Measurements from ENCODE around the gene THOP1. TPM values are rescaled to one million over a fixed set of nuclear protein-coding genes. Genes with fewer than 3 reads are reported as not detected.

THOP1 gene
- total and polyA plus RNA-seq, 10 of the 15 experiments (the other 5 are each of a cell fraction or from before 2014, with no cell fraction given), result 1.9 to 270 (median 169) TPM

DNA sequence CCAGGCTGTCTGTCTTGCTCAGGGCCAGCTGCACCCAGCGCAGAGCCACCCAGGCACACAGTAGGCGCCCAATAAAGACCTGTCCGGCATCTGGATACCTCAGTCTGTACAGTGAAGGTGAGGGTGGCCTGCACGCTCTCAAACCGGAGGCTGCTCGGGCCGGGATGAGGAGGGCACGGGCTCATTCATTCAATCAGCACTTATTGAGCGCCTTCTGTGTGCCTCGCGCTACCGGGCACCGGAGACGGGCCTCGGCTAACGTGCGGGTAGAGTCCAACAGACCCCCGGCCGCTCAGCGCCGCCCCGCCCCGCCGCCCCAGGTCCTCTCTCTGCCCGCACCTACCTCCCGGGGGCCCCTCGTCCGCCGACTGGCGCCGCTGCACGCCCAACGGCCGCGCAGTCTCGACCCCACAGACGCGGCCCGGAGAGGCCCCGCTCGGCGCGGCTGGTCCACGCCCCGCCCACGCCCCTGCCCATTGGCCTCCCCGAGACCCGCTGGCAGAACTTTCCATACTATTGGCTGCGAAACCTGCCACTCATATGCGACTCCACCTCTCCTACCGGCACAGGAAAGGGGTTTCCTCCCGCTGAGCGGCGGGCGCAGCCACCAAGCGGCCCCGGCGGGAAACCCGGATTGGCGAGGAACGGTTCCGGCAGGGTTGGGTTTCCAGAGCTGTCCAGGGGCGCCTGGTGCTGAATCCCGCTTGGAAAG lies 45.5 kb upstream of the THOP1 start, which contains the start of gene SLC39A3 (continued):
- TF ChIP-seq, protein P1, sequence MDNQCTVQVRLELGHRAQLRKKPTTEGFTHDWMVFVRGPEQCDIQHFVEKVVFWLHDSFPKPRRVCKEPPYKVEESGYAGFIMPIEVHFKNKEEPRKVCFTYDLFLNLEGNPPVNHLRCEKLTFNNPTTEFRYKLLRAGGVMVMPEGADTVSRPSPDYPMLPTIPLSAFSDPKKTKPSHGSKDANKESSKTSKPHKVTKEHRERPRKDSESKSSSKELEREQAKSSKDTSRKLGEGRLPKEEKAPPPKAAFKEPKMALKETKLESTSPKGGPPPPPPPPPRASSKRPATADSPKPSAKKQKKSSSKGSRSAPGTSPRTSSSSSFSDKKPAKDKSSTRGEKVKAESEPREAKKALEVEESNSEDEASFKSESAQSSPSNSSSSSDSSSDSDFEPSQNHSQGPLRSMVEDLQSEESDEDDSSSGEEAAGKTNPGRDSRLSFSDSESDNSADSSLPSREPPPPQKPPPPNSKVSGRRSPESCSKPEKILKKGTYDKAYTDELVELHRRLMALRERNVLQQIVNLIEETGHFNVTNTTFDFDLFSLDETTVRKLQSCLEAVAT (IDR thresholded peaks at IDR 0.05), result no peak
- 0 out of 2 replicates have a peak, but pooled peaks have one; percentile 17 for TF ChIP-seq BRCA1 (IDR thresholded peaks at IDR 0.05; ENCODE audit: low read depth, low read length)
- TF ChIP-seq, protein P2, sequence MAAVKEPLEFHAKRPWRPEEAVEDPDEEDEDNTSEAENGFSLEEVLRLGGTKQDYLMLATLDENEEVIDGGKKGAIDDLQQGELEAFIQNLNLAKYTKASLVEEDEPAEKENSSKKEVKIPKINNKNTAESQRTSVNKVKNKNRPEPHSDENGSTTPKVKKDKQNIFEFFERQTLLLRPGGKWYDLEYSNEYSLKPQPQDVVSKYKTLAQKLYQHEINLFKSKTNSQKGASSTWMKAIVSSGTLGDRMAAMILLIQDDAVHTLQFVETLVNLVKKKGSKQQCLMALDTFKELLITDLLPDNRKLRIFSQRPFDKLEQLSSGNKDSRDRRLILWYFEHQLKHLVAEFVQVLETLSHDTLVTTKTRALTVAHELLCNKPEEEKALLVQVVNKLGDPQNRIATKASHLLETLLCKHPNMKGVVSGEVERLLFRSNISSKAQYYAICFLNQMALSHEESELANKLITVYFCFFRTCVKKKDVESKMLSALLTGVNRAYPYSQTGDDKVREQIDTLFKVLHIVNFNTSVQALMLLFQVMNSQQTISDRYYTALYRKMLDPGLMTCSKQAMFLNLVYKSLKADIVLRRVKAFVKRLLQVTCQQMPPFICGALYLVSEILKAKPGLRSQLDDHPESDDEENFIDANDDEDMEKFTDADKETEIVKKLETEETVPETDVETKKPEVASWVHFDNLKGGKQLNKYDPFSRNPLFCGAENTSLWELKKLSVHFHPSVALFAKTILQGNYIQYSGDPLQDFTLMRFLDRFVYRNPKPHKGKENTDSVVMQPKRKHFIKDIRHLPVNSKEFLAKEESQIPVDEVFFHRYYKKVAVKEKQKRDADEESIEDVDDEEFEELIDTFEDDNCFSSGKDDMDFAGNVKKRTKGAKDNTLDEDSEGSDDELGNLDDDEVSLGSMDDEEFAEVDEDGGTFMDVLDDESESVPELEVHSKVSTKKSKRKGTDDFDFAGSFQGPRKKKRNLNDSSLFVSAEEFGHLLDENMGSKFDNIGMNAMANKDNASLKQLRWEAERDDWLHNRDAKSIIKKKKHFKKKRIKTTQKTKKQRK (IDR thresholded peaks at IDR 0.05; ENCODE audit: low read depth, low read length), result peak; percentile 47; the same call in 1 of the 2 replicates
- TF ChIP-seq PAX8 (IDR thresholded peaks at IDR 0.05), result no peak
- TF ChIP-seq HCFC1 (IDR thresholded peaks at IDR 0.05; ENCODE audit: low read length), result peak; percentile 88
- TF ChIP-seq CHD2 (IDR thresholded peaks at IDR 0.05; ENCODE audit: borderline replicate concordance, low read depth, low read length), result peak; percentile 89
- peak; percentile 81 for TF ChIP-seq POLR2A (IDR thresholded peaks at IDR 0.05; ENCODE audit: low read depth, low read length)
- peak; percentile 82; the same call in 2 of the 3 replicates for TF ChIP-seq POU2F2 (IDR thresholded peaks at IDR 0.05; ENCODE audit: borderline replicate concordance, low read depth, low read length)
- TF ChIP-seq RCOR1 (conservative IDR thresholded peaks at IDR 0.05; ENCODE audit: low read depth, low read length), result 0 out of 2 replicates have a peak, but pooled peaks have one; percentile 40
- TF ChIP-seq, protein P3, sequence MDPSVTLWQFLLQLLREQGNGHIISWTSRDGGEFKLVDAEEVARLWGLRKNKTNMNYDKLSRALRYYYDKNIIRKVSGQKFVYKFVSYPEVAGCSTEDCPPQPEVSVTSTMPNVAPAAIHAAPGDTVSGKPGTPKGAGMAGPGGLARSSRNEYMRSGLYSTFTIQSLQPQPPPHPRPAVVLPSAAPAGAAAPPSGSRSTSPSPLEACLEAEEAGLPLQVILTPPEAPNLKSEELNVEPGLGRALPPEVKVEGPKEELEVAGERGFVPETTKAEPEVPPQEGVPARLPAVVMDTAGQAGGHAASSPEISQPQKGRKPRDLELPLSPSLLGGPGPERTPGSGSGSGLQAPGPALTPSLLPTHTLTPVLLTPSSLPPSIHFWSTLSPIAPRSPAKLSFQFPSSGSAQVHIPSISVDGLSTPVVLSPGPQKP (IDR thresholded peaks at IDR 0.05; ENCODE audit: low read depth, low read length), result peak; percentile 35
- peak; percentile 68; the same call in 1 of the 2 replicates for TF ChIP-seq ESRRA (IDR thresholded peaks at IDR 0.05; ENCODE audit: low read length)
- no peak for TF ChIP-seq POLR2AphosphoS2 (IDR thresholded peaks at IDR 0.05; ENCODE audit: low read depth, low read length)
- 0 out of 2 replicates have a peak, but pooled peaks have one; percentile 52 for TF ChIP-seq CREM (IDR thresholded peaks at IDR 0.05; ENCODE audit: low read depth)
- 0 out of 2 replicates have a peak, but pooled peaks have one; percentile 8 for TF ChIP-seq RAD21 (IDR thresholded peaks at IDR 0.05; ENCODE audit: insufficient read depth, low read depth, low read length)
- TF ChIP-seq, protein P4, sequence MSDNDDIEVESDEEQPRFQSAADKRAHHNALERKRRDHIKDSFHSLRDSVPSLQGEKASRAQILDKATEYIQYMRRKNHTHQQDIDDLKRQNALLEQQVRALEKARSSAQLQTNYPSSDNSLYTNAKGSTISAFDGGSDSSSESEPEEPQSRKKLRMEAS (IDR thresholded peaks at IDR 0.05; ENCODE audit: low read depth, low read length), result peak; percentile 60
- TF ChIP-seq, protein P5, sequence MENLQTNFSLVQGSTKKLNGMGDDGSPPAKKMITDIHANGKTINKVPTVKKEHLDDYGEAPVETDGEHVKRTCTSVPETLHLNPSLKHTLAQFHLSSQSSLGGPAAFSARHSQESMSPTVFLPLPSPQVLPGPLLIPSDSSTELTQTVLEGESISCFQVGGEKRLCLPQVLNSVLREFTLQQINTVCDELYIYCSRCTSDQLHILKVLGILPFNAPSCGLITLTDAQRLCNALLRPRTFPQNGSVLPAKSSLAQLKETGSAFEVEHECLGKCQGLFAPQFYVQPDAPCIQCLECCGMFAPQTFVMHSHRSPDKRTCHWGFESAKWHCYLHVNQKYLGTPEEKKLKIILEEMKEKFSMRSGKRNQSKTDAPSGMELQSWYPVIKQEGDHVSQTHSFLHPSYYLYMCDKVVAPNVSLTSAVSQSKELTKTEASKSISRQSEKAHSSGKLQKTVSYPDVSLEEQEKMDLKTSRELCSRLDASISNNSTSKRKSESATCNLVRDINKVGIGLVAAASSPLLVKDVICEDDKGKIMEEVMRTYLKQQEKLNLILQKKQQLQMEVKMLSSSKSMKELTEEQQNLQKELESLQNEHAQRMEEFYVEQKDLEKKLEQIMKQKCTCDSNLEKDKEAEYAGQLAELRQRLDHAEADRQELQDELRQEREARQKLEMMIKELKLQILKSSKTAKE (IDR thresholded peaks at IDR 0.05; ENCODE audit: low read depth, poor library complexity, severe bottlenecking), result no peak
- TF ChIP-seq SUPT20H (IDR thresholded peaks at IDR 0.05; ENCODE audit: borderline replicate concordance, control insufficient read depth, low read depth, low read length), result no peak
- TF ChIP-seq BCL11A (IDR thresholded peaks at IDR 0.05; ENCODE audit: low read depth, low read length), result no peak
- TF ChIP-seq SP1 (IDR thresholded peaks at IDR 0.05; ENCODE audit: low read depth, low read length), result peak; percentile 96
- TF ChIP-seq SMAD1 (IDR thresholded peaks at IDR 0.05; ENCODE audit: low read depth, partially characterized antibody), result no peak
- no peak for TF ChIP-seq CBX3 (IDR thresholded peaks at IDR 0.05; ENCODE audit: borderline replicate concordance, low read depth)
- peak; percentile 9 to 45; a peak in 1 of 4 replicates for TF ChIP-seq BHLHE40 (IDR thresholded peaks at IDR 0.05; ENCODE audit: borderline replicate concordance in 1 of 2, low read depth in 2 of 2, low read length in 1 of 2)

Data from GM12878 (cell line).